Measurements from ENCODE around the gene RFT1. TPM values are rescaled to one million over a fixed set of nuclear protein-coding genes. Genes with fewer than 3 reads are reported as not detected.
A peak's percentile ranks its signal among the peaks of the same experiment; 100 is the strongest.

RFT1 gene
- total RNA-seq, 3 donors from 2014 or later, result 14.7 to 18.7 (median 15.2) TPM

DNA sequence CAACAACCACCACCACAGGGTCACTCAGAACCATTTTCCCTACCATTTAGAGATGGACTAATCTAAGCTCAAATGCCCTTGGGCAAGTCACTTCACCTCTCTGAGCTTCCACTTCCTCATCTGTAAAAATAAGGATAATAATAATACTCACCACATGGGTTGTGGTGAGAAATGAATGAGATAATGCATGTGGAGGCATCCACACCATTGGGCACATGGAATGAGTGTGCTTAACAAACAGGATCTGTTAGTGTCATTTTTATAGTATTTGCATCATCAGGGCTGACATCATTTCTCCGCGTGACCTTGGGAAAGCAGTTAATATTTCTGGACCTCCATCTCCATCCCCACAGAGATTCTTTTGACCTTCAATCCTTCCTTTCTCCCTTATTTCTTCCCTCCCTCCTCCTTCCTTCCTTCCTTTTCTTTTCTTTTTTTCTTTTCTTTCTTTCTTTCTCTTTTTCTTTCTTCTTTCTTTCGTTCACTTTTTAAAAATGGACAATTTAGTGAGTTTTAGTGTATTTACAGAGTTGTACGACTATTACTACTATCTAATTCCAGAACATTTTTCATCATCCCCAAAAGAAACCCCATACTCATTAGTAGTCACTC, 7.7 kb upstream of the RFT1 start:
- no peak overlapping the region for H3K4me3 ChIP-seq
- TF ChIP-seq, protein P1, sequence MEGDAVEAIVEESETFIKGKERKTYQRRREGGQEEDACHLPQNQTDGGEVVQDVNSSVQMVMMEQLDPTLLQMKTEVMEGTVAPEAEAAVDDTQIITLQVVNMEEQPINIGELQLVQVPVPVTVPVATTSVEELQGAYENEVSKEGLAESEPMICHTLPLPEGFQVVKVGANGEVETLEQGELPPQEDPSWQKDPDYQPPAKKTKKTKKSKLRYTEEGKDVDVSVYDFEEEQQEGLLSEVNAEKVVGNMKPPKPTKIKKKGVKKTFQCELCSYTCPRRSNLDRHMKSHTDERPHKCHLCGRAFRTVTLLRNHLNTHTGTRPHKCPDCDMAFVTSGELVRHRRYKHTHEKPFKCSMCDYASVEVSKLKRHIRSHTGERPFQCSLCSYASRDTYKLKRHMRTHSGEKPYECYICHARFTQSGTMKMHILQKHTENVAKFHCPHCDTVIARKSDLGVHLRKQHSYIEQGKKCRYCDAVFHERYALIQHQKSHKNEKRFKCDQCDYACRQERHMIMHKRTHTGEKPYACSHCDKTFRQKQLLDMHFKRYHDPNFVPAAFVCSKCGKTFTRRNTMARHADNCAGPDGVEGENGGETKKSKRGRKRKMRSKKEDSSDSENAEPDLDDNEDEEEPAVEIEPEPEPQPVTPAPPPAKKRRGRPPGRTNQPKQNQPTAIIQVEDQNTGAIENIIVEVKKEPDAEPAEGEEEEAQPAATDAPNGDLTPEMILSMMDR (IDR thresholded peaks at IDR 0.05), result no peak
- no peaks in the 10 kb centered on the region for H3K9me3 ChIP-seq
- no peak for ATAC-seq
- intact Hi-C loops (cut with DNase I, micrococcal nuclease), result no loop called here
- H3K4me1 ChIP-seq (ENCODE audit: low read depth), result peaks cover 9% of the 10 kb centered on the region
- no peak for DNase-seq
- H3K36me3 ChIP-seq (ENCODE audit: low read depth), result no peaks in the 10 kb centered on the region

DNA sequence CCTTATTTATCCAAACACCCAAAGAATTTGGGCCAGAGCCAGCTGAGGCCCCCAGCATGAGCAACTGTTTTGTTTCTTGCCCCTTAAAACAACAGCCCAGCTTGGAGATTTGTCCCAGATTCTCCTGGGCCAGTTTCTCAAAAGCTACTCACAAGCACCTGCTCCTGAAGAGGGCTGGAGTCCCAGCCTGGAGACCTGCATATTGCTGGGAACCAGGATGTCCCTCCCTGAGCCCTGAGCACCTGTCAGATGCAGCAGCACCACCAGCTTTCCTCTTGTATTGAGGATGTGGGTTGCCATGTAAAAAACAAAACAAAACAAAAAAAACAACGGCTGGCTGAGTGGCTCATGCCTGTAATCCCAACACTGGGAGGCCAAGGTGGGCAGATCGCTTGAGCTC, 7.0 kb upstream of the RFT1 start:
- Histone ChIP-seq H3K9me3 (no peaks in the 10 kb centered on the region), H3K4me3 (no peak overlapping the region), H3K36me3 (ENCODE audit: low read depth) (no peaks in the 10 kb centered on the region), H3K4me1 (ENCODE audit: low read depth) (peaks cover 9% of the 10 kb centered on the region)
- TF ChIP-seq, protein P1 (IDR thresholded peaks at IDR 0.05), result no peak
- ATAC-seq (no peak), DNase-seq (no peak)
- intact Hi-C loops (cut with DNase I, micrococcal nuclease), result no loop called here

DNA sequence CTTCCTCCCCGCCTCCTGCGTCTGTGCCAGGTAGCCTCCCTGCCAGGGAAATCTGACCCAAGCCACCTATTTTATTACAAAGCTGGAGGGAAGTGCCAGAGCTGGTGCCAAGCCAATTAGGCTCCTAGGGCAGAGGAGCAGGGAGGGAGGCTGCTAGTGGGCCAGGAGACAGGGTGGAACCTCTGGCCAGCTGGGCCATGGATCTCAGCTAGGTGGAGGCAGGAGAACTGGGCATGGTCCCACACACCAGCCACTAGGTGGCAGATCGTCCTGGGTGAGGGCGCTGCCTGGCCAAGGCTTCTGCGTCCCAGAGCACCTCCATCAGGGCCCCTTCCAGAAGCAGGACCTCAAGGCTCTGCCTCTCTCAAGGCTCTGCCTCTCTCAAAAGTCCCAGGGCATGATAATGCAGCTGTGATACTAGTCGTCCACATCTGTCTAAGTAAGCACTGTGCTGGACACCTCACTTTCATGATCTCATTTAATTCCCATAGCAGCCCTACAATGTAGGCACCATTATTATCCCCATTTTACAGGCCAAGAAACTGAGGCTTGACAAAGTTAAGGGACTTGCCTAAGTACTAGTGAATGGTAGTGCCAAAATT, 4.5 kb upstream of the RFT1 start:
- H3K4me3 ChIP-seq, result no peak overlapping the region
- intact Hi-C loops (cut with DNase I, micrococcal nuclease), result no loop called here
- H3K4me1 ChIP-seq (ENCODE audit: low read depth), result peaks cover 9% of the 10 kb centered on the region
- H3K9me3 ChIP-seq, result no peaks in the 10 kb centered on the region
- TF ChIP-seq, protein P1 (IDR thresholded peaks at IDR 0.05), result peak; percentile 77
- H3K36me3 ChIP-seq (ENCODE audit: low read depth), result no peaks in the 10 kb centered on the region
- peak; percentile 88 to 91 (median 88) for DNase-seq
- peak; percentile 88 for ATAC-seq

DNA sequence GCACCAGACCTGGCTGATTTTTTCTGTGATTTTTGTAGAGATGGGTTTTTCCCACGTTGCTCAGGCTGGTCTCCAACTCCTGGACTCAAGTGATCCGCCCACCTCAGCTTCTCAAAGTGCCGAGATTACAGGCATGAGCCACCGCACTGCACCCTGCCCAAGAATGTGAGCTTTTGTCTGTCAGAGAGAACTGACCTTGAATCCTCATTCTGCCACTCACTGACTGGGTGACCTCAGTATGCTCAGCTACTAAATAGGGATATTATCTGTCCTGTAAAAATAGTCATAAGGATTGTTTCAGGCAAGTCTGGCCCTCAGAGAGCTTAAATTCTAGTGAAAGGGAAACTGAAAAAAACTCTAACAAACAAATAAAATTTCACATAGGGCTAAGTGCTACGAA, 2.1 kb upstream of the RFT1 start:
- Histone ChIP-seq H3K36me3 (ENCODE audit: low read depth) (no peaks in the 10 kb centered on the region), H3K9me3 (no peaks in the 10 kb centered on the region), H3K4me3 (no peak overlapping the region), H3K4me1 (ENCODE audit: low read depth) (peaks cover 16% of the 10 kb centered on the region)
- TF ChIP-seq, protein P1 (IDR thresholded peaks at IDR 0.05), result no peak
- ATAC-seq (no peak), DNase-seq (peak in 1 of 3 donors; percentile 5)
- intact Hi-C loops (cut with DNase I, micrococcal nuclease), result no loop called here

DNA sequence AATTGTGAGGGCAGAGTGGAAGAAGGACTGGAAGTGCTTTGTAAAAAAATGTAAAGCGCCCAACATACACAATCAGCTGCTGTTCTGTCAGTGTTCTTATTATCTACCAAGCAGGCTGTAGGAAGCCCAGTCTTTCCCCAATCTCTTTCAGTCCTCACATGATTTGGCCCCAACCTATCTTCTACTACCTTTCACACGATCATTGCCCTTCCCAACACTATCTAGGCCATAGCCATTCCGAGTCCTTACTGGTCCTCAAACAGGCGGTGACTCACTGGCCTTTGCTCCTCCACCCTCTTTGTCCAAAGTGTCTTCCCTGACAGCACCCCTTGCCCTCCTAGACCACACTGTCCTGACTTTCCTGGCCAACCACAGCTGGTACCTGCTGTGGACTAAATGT, 861 bp upstream of the RFT1 start:
- intact Hi-C loops (cut with DNase I, micrococcal nuclease), result no loop called here

More for the DNA sequence above, 861 bp upstream of the RFT1 start:
- peaks cover 16% of the 10 kb centered on the region for H3K4me1 ChIP-seq (ENCODE audit: low read depth)
- H3K9me3 ChIP-seq, result no peaks in the 10 kb centered on the region
- no peak for ATAC-seq
- no peak overlapping the region for H3K4me3 ChIP-seq
- peak in 1 of 3 donors; percentile 7 for DNase-seq
- TF ChIP-seq, protein P1 (IDR thresholded peaks at IDR 0.05), result no peak
- H3K36me3 ChIP-seq (ENCODE audit: low read depth), result no peaks in the 10 kb centered on the region
